Cardiac muscle cell (in vitro differentiated cells and primary cell): ENCODE measurements around the gene SLC16A2. TPM values are rescaled to one million over a fixed set of nuclear protein-coding genes. Genes with fewer than 3 reads are reported as not detected.

ENCODE experiments used
- DNase-seq, 2 donors: peaks; one replicate each; pipeline versions ENCODE4 v3.0.0 to v3.0.0-alpha.2; 2010 to 2017; ENCODE audit warnings: low read depth in 1 of 2, low spot score in 1 of 2
- H3K27ac ChIP-seq: fragments of 200-600 bp; sonication (generic); 2 replicates; pipeline ENCODE4 v1.5.1; 2016
- H3K27me3 ChIP-seq: fragments of 200-600 bp; sonication (generic); 2 replicates; pipeline ENCODE4 v1.6.0; 2016; ENCODE audit warnings: control low read depth
- H3K36me3 ChIP-seq: fragments of 200-600 bp; sonication (generic); 2 replicates; pipeline ENCODE4 v1.5.1; 2016; ENCODE audit warnings: control low read depth
- H3K4me1 ChIP-seq: fragments of 200-600 bp; sonication (generic); 2 replicates; pipeline ENCODE4 v1.8.1; 2017; ENCODE audit warnings: low read depth, mild to moderate bottlenecking, mixed run types
- H3K4me3 ChIP-seq: fragments of 200-600 bp; sonication (generic); 2 replicates; pipeline ENCODE4 v1.5.1; 2016; ENCODE audit warnings: mild to moderate bottlenecking
- H3K9me3 ChIP-seq: fragments of 200-600 bp; sonication (generic); 2 replicates; pipeline ENCODE4 v1.5.1; 2017; ENCODE audit warnings: low read depth, mild to moderate bottlenecking, control low read depth
- CTCF ChIP-seq: IDR thresholded peaks from 2 replicates; pipeline ENCODE4 v1.5.1; 2012; ENCODE audit warnings: low read depth, mild to moderate bottlenecking, low read length
- polyA plus RNA-seq: library from polyadenylated mRNA; unstranded; fragments of >200 nt; fragmentation: Nextera tagmentation; extraction: Ambion mirVana; gene quantifications from 2 replicates; pipeline ENCODE4 v1.2.1, GENCODE V29; 2016
- total RNA-seq: library from RNA; depleted of rRNA; stranded (reverse); fragments of >200 nt; gene quantifications from 2 replicates; pipeline ENCODE4 v1.2.3, GENCODE V29; 2016

SLC16A2 gene
- total and polyA plus RNA-seq, 2 experiments from 2014 or later, result 8.7 to 14.5 TPM

DNA sequence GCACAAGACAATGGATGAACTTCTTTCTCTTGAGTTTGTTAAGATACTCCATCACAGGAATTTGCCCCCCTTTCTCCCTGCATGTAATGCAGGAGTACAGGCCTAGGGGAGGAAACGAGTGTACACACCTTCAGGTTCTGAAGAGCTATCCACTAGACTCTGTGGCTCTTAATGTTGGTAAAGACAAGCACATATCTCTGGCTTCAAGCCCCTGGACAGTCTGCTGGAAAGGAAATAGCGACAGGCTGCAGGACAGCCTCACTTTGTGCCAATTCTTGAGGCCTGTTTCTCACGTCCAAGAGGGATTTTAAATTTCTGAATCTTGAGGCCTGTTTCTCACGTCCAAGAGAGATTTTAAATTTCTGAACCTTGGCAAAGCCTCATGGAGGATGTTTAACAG is 106.1 kb downstream of the SLC16A2 start:
- no peak for DNase-seq
- no peaks in the 10 kb centered on the region for H3K27me3 ChIP-seq

GRCh38 chrX:74529311-74529710 is 108.0 kb downstream of the SLC16A2 start:
- no peaks in the 10 kb centered on the region for H3K36me3 ChIP-seq
- no peaks in the 10 kb centered on the region for H3K27me3 ChIP-seq
- no peak overlapping the region for H3K27ac ChIP-seq
- peaks cover 15% of the 10 kb centered on the region for H3K4me1 ChIP-seq
- TF ChIP-seq CTCF, result no peak
- DNase-seq, result no peak
- no peaks in the 10 kb centered on the region for H3K9me3 ChIP-seq
- no peak overlapping the region for H3K4me3 ChIP-seq

More for the DNA sequence above, 106.1 kb downstream of the SLC16A2 start:
- H3K36me3 ChIP-seq, result no peaks in the 10 kb centered on the region
- no peak overlapping the region for H3K27ac ChIP-seq
- H3K4me3 ChIP-seq, result no peak overlapping the region
- H3K9me3 ChIP-seq, result no peaks in the 10 kb centered on the region
- H3K4me1 ChIP-seq, result peaks cover 15% of the 10 kb centered on the region
- no peak for TF ChIP-seq CTCF

DNA sequence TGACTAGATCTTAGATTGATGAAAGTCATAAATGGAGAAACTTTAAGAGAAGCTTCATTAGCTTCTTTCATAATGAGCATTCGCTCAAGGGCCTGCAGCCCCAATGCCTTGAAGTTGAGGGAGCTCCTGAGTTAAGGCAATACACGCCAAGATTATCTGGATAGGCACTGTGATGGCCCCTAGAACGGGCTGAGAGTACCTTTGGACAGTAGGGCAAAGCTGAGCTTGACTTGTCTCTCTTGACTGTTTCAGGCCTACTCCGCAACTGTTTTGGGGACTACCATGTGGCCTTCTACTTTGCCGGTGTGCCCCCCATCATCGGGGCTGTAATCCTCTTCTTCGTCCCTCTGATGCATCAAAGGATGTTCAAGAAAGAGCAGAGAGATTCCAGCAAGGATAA is 109.8 kb downstream of the SLC16A2 start:
- Histone ChIP-seq H3K27me3 (no peaks in the 10 kb centered on the region), H3K4me3 (no peak overlapping the region), H3K27ac (no peak overlapping the region), H3K36me3 (no peaks in the 10 kb centered on the region), H3K4me1 (peaks cover 15% of the 10 kb centered on the region), H3K9me3 (no peaks in the 10 kb centered on the region)
- TF ChIP-seq CTCF, result no peak
- no peak for DNase-seq

- TF ChIP-seq CTCF, result no peak
- Histone ChIP-seq H3K4me1 (no peaks in the 10 kb centered on the region), H3K9me3 (no peaks in the 10 kb centered on the region), H3K27ac (no peak overlapping the region), H3K27me3 (no peaks in the 10 kb centered on the region), H3K4me3 (no peak overlapping the region), H3K36me3 (no peaks in the 10 kb centered on the region)
- peak in 1 of 2 donors; percentile 27 for DNase-seq
Observed at GRCh38 chrX:74534569-74535038, 113.3 kb downstream of the SLC16A2 start.

DNA sequence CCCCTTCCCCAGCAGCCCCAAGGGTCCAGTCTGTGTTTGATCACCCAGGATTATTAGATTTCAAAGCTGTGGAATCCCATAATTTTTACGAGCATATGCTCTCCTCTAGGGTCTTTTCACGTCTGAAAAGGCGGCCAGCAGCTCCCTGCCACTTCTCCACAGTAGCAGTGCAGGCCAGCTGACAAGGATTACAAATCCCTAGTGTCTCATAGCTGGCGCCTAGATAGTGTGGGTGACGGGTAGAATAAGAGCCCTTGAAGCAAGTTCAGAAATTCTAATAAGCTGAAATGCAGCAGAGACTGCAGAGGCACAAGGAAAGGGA is 113.8 kb downstream of the SLC16A2 start:
- Histone ChIP-seq H3K27ac (no peak overlapping the region), H3K9me3 (no peaks in the 10 kb centered on the region), H3K4me3 (no peak overlapping the region), H3K4me1 (no peaks in the 10 kb centered on the region), H3K27me3 (no peaks in the 10 kb centered on the region), H3K36me3 (no peaks in the 10 kb centered on the region)
- TF ChIP-seq CTCF, result no peak
- no peak for DNase-seq
